ENCODE results near the gene PCDHGB6.
"Not testable (repeated sequence)": the region's sequence is repeated elsewhere in the genome, so short reads cannot be mapped to it uniquely, and the experiment has no call there.

Gene PCDHGB6

GRCh38 chr5:141420855-141421488 lies 13.2 kb downstream of the PCDHGB6 start, which contains the start of gene PCDHGA11:
PCDHGA11 (plus strand) TSS chr5:141421051; CDS start chr5:141421228, 177 bp downstream.
- Mint-ChIP-seq H3K36me3 (peaks cover 5% of the 10 kb centered on the region), H3K4me1 (peaks cover 4% of the 10 kb centered on the region), H3K27ac (peak within 1 kb of the TSS; percentile 72), H3K4me3 (peak within 1 kb of the TSS; percentile 80), H3K27me3 (peaks cover 15% of the 10 kb centered on the region), H3K9me3 (peaks cover 15% of the 10 kb centered on the region)
- peak; percentile 37 for ATAC-seq (ENCODE audit: low read depth)
- DNase-seq (ENCODE audit: low spot score in 2 of 2) = no peak

GRCh38 chr5:141421489-141421855 lies 13.7 kb downstream of the PCDHGB6 start:
- Mint-ChIP-seq H3K4me3 (peak overlapping the region; percentile 80), H3K9me3 (peaks cover 15% of the 10 kb centered on the region), H3K27me3 (peaks cover 14% of the 10 kb centered on the region), H3K27ac (peak overlapping the region; percentile 72), H3K4me1 (peaks cover 4% of the 10 kb centered on the region), H3K36me3 (peaks cover 5% of the 10 kb centered on the region)
- DNase-seq (ENCODE audit: low spot score in 2 of 2) (no peak), ATAC-seq (ENCODE audit: low read depth) (no peak)

DNA sequence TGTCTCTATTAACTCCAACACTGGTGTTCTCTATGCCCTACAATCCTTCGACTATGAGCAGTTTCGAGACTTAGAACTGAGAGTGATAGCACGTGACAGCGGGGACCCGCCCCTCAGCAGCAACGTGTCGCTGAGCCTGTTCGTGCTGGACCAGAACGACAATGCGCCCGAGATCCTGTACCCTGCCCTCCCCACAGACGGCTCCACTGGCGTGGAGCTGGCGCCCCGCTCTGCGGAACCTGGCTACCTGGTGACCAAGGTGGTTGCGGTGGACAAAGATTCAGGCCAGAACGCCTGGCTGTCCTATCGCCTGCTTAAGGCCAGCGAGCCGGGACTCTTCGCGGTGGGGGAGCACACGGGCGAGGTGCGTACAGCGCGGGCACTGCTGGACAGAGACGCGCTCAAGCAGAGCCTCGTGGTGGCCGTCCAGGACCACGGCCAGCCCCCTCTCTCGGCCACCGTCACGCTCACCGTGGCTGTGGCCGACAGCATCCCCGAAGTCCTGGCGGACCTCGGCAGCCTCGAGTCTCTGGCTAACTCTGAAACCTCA lies 15.0 kb downstream of the PCDHGB6 start:
- DNase-seq (ENCODE audit: low spot score in 2 of 2) (no peak), ATAC-seq (ENCODE audit: low read depth) (no peak)
- Mint-ChIP-seq H3K36me3 (peaks cover 5% of the 10 kb centered on the region), H3K4me1 (peaks cover 4% of the 10 kb centered on the region), H3K9me3 (peaks cover 17% of the 10 kb centered on the region), H3K27me3 (peaks cover 13% of the 10 kb centered on the region), H3K27ac (no peak overlapping the region), H3K4me3 (no peak overlapping the region)

- peaks cover 6% of the 10 kb centered on the region for H3K4me1 Mint-ChIP-seq
- no peak for ATAC-seq (ENCODE audit: low read depth)
- peaks cover 10% of the 10 kb centered on the region for H3K9me3 Mint-ChIP-seq
- H3K27me3 Mint-ChIP-seq = peaks cover 16% of the 10 kb centered on the region
- no peak for DNase-seq (ENCODE audit: low spot score in 2 of 2)
- no peak overlapping the region for H3K4me3 Mint-ChIP-seq
- H3K36me3 Mint-ChIP-seq = peaks cover 6% of the 10 kb centered on the region
- H3K27ac Mint-ChIP-seq = no peak overlapping the region
These were observed 20.1 kb downstream of the PCDHGB6 start for GRCh38 chr5:141427783-141428426.

DNA sequence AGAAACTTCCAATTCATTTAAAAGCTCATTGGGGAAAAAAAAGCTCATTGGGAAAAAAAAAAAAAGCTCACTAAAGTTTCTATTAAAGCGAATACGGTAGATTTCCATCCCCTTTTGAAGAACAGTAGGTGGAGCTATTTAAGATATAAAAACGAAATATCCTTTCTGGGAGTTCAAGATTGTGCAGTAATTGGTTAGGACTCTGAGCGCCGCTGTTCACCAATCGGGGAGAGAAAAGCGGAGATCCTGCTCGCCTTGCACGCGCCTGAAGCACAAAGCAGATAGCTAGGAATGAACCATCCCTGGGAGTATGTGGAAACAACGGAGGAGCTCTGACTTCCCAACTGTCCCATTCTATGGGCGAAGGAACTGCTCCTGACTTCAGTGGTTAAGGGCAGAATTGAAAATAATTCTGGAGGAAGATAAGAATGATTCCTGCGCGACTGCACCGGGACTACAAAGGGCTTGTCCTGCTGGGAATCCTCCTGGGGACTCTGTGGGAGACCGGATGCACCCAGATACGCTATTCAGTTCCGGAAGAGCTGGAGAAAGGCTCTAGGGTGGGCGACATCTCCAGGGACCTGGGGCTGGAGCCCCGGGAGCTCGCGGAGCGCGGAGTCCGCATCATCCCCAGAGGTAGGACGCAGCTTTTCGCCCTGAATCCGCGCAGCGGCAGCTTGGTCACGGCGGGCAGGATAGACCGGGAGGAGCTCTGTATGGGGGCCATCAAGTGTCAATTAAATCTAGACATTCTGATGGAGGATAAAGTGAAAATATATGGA lies 22.7 kb downstream of the PCDHGB6 start, which contains the start of gene PCDHGA12:
TSS of gene PCDHGA12 (plus strand) at position 176 of the 782 bp plus-strand sequence. CDS start at position 429, 253 bp downstream.
- peak in 1 of 2 donors; percentile 51 for DNase-seq (ENCODE audit: low spot score in 2 of 2)

DNA sequence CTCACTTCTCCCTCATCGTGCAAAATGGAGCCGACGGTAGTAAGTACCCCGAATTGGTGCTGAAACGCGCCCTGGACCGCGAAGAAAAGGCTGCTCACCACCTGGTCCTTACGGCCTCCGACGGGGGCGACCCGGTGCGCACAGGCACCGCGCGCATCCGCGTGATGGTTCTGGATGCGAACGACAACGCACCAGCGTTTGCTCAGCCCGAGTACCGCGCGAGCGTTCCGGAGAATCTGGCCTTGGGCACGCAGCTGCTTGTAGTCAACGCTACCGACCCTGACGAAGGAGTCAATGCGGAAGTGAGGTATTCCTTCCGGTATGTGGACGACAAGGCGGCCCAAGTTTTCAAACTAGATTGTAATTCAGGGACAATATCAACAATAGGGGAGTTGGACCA lies 23.5 kb downstream of the PCDHGB6 start:
- Mint-ChIP-seq H3K36me3 (peaks cover 8% of the 10 kb centered on the region), H3K9me3 (peaks cover 12% of the 10 kb centered on the region), H3K4me3 (peak overlapping the region; percentile 91), H3K27me3 (peaks cover 10% of the 10 kb centered on the region), H3K27ac (peak overlapping the region; percentile 74), H3K4me1 (peaks cover 6% of the 10 kb centered on the region)
- DNase-seq (ENCODE audit: low spot score in 2 of 2) = peak in 1 of 2 donors; percentile 52
- ATAC-seq (ENCODE audit: low read depth) = peak; percentile 61

More for the DNA sequence above, 22.7 kb downstream of the PCDHGB6 start, which contains the start of gene PCDHGA12:
- Mint-ChIP-seq H3K36me3 (peaks cover 8% of the 10 kb centered on the region), H3K9me3 (peaks cover 12% of the 10 kb centered on the region), H3K27me3 (peaks cover 10% of the 10 kb centered on the region), H3K4me1 (peaks cover 6% of the 10 kb centered on the region), H3K27ac (peak within 1 kb of the TSS; percentile 74), H3K4me3 (peak within 1 kb of the TSS; percentile 91)
- peak; percentile 83 for ATAC-seq (ENCODE audit: low read depth)

DNA sequence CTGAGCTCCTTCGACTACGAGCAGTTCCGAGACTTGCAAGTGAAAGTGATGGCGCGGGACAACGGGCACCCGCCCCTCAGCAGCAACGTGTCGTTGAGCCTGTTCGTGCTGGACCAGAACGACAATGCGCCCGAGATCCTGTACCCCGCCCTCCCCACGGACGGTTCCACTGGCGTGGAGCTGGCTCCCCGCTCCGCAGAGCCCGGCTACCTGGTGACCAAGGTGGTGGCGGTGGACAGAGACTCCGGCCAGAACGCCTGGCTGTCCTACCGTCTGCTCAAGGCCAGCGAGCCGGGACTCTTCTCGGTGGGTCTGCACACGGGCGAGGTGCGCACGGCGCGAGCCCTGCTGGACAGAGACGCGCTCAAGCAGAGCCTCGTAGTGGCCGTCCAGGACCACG lies 24.5 kb downstream of the PCDHGB6 start:
- not testable (repeated sequence) for H3K36me3 Mint-ChIP-seq; H3K9me3 Mint-ChIP-seq; DNase-seq (ENCODE audit: low spot score in 2 of 2); ATAC-seq (ENCODE audit: low read depth); H3K4me1 Mint-ChIP-seq
- peaks cover 10% of the 10 kb centered on the region for H3K27me3 Mint-ChIP-seq
- H3K27ac Mint-ChIP-seq = peak overlapping the region; percentile 24
- peak overlapping the region; percentile 91 for H3K4me3 Mint-ChIP-seq

DNA sequence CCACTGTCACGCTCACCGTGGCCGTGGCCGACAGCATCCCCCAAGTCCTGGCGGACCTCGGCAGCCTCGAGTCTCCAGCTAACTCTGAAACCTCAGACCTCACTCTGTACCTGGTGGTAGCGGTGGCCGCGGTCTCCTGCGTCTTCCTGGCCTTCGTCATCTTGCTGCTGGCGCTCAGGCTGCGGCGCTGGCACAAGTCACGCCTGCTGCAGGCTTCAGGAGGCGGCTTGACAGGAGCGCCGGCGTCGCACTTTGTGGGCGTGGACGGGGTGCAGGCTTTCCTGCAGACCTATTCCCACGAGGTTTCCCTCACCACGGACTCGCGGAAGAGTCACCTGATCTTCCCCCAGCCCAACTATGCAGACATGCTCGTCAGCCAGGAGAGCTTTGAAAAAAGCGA lies 24.9 kb downstream of the PCDHGB6 start:
- not testable (repeated sequence) for H3K36me3 Mint-ChIP-seq; DNase-seq (ENCODE audit: low spot score in 2 of 2); H3K9me3 Mint-ChIP-seq; H3K4me3 Mint-ChIP-seq; H3K4me1 Mint-ChIP-seq; ATAC-seq (ENCODE audit: low read depth)
- Mint-ChIP-seq H3K27ac (peak overlapping the region; percentile 18), H3K27me3 (peaks cover 10% of the 10 kb centered on the region)

DNA sequence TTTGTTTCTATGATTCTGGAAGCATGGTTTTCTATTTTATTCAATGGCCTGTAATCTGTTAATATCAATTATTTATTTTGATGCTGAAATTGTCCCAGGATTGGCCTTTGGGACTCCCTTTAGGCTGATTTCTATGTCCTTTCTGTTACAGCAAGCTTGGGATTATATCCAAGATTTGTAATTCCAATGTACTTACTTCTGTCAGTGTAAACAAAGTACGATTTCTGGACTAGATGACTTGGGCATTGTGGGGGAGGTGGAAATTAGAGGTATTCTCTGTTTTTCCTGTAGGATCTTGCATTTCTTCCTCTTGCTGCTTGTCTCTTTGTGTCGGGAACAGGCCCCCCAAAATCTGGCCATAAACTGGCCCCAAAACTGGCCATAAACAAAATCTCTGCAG lies 26.2 kb downstream of the PCDHGB6 start:
- Mint-ChIP-seq H3K36me3 (peaks cover 5% of the 10 kb centered on the region), H3K27ac (no peak overlapping the region), H3K27me3 (peaks cover 8% of the 10 kb centered on the region), H3K9me3 (peaks cover 10% of the 10 kb centered on the region), H3K4me3 (no peak overlapping the region), H3K4me1 (peaks cover 6% of the 10 kb centered on the region)
- DNase-seq (ENCODE audit: low spot score in 2 of 2) (no peak), ATAC-seq (ENCODE audit: low read depth) (no peak)

DNA sequence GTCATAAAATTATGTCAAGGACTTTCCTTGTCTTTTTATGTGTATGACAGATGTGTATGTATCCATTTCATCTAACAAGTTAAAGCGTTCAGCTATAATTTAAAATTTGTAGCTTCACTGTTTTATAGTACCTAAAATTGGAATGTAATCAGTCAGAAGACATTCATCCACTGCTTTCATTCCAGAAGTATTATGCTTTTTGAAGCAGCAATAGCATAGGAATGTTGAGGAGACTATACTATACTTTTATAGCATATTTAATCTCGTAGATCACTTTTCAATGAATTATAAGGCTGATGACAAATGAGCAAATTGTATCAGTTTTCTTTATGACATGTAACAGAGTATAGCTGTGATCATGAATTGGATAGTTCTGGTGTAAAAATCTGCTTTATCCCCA lies 29.4 kb downstream of the PCDHGB6 start:
- no peaks in the 10 kb centered on the region for H3K27me3 Mint-ChIP-seq
- peaks cover 6% of the 10 kb centered on the region for H3K9me3 Mint-ChIP-seq
- peaks cover 7% of the 10 kb centered on the region for H3K36me3 Mint-ChIP-seq
- no peak overlapping the region for H3K27ac Mint-ChIP-seq
- H3K4me3 Mint-ChIP-seq = no peak overlapping the region
- H3K4me1 Mint-ChIP-seq = no peaks in the 10 kb centered on the region
- DNase-seq (ENCODE audit: low spot score in 2 of 2) (no peak), ATAC-seq (ENCODE audit: low read depth) (no peak)

DNA sequence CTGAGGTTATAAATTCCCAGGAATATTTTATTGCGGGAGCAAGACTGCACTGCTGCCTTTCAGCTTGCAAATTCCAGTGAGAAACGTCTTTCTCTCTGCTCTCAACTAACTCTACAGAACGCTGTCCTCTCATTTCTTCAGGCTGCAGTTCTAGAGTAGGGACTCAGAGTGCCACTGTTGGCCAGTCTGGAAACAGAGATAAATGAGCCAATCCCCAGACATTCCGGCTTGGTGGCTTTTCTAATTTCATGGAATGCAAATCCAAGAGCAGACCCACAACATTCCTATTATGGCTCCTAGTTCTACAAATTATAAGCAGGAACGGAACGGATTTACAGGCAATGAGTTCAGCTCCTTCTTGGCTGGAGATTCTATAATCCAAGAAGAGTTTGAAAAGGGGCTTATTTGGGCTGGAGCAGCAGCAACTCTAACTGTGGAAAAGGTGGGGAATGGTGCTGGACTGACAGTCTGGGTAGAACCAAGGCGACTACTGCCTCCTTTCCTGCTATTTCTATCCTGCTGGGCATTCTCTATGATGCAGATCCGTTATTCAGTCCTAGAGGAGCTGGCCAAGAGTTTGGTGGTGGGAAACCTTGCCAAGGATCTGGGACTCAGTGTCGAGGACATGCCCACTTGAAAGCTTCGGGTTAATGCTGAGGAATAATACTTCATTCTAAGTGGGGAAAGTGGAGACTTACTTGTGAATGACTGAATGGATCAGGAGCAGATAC lies 31.8 kb downstream of the PCDHGB6 start:
- peaks cover 2% of the 10 kb centered on the region for H3K36me3 Mint-ChIP-seq
- no peak overlapping the region for H3K27ac Mint-ChIP-seq
- no peak overlapping the region for H3K4me3 Mint-ChIP-seq
- ATAC-seq (ENCODE audit: low read depth) = no peak
- H3K27me3 Mint-ChIP-seq = peaks cover under 1% of the 10 kb centered on the region
- no peak for DNase-seq (ENCODE audit: low spot score in 2 of 2)
- peaks cover 5% of the 10 kb centered on the region for H3K9me3 Mint-ChIP-seq
- H3K4me1 Mint-ChIP-seq = no peaks in the 10 kb centered on the region

- no peak overlapping the region for H3K27ac Mint-ChIP-seq
- peaks cover 5% of the 10 kb centered on the region for H3K9me3 Mint-ChIP-seq
- no peaks in the 10 kb centered on the region for H3K4me1 Mint-ChIP-seq
- H3K36me3 Mint-ChIP-seq = peaks cover 2% of the 10 kb centered on the region
- peaks cover 2% of the 10 kb centered on the region for H3K27me3 Mint-ChIP-seq
- no peak for ATAC-seq (ENCODE audit: low read depth)
- H3K4me3 Mint-ChIP-seq = no peak overlapping the region
- DNase-seq (ENCODE audit: low spot score in 2 of 2) = no peak
These were observed 32.5 kb downstream of the PCDHGB6 start for GRCh38 chr5:141440341-141440740.

DNA sequence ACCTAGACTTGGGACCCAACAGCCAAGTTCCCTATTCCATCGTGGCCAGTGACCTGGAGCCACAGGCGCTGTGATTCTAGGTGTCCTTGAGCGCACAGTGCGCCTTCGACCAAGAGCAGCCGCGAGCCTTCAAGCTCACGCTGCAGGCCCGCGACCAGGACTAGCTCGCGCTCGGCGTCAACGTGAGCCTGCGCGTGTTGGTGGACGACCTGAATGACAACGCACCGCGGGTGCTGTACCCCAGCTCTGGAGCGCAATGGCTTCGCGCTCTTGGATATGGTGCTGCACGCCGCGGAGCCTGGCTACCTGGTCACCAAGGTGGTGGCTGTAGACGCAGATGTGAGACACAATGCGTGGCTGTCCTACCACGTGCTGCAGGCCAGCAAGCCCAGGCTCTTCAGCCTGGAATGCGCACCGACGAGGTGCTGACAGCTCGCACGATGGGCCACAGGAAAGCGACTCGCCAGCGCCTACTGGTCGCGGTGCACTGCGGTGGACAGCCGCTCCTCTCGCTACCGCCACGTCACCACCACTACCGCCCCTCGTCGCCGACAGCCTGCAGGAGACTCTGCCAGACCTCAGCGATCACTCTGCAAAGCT lies 33.9 kb downstream of the PCDHGB6 start:
- Mint-ChIP-seq H3K4me3 (no peak overlapping the region), H3K9me3 (peaks cover 5% of the 10 kb centered on the region), H3K27ac (no peak overlapping the region), H3K36me3 (peaks cover 2% of the 10 kb centered on the region), H3K4me1 (no peaks in the 10 kb centered on the region), H3K27me3 (peaks cover 2% of the 10 kb centered on the region)
- ATAC-seq (ENCODE audit: low read depth) = no peak
- no peak for DNase-seq (ENCODE audit: low spot score in 2 of 2)

All from memory B cell (primary cell).